ENCODE data around the gene MS4A14.

MS4A14 gene

GRCh38 chr11:60371386-60371785 is 24.9 kb upstream of the MS4A14 start:
- Mint-ChIP-seq H3K27me3 (peaks cover 46 to 51% of the 10 kb centered on the region in 2 donors), H3K27ac (no peak overlapping the region), H3K4me3 (no peak overlapping the region), H3K9me3 (no peaks in the 10 kb centered on the region), H3K4me1 (ENCODE audit: low read depth in 2 of 2) (no peaks in the 10 kb centered on the region), H3K36me3 (ENCODE audit: insufficient read depth) (no peaks in the 10 kb centered on the region)
- no peak for ATAC-seq (replicated peaks)
- DNase-seq = no peak

DNA sequence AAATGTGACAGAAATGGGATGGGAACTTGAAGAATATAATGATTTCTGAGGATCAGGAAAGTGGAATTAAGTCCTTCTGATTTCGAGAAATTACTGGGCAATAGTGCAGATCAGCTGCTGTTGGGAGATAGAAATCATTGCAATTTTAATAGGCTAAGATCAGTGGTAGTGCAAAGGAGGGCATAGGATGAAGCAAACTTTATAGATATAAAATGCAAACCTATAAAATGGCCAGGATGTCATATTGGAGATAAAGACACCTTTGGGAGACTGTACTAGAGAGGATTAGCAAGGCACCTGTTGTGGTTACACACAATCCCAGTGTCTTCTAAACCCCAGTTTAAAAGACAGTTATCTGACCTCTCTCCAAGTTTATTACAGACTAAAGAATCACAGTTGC is 24.4 kb upstream of the MS4A14 start:
- no peak for ATAC-seq (replicated peaks)
- Mint-ChIP-seq H3K4me1 (ENCODE audit: low read depth in 2 of 2) (no peaks in the 10 kb centered on the region), H3K4me3 (no peak overlapping the region), H3K36me3 (ENCODE audit: insufficient read depth) (no peaks in the 10 kb centered on the region), H3K27ac (no peak overlapping the region), H3K27me3 (peaks cover 46 to 51% of the 10 kb centered on the region in 2 donors), H3K9me3 (no peaks in the 10 kb centered on the region)
- DNase-seq = no peak

- no peak for ATAC-seq (replicated peaks)
These were observed 23.5 kb upstream of the MS4A14 start for GRCh38 chr11:60372767-60373166.

DNA sequence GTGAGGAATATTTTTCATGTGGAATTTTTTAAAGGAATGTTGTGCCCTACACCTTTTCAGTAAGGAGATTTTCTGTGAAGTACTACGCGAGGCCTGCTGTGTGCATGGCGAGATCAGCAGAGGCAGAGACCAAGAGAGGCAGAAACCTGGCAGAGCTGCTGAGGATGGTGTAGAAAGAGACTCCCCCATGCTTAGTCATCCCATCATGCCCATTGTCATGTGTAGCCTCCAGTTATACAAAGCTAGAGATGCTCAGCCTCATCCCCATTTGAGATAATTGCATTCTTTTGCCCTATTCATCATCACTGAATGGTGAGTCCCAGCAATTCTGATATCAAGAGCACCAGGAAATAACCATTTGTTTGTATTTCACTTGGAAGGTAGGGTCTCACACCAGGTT is 20.9 kb upstream of the MS4A14 start:
- no peaks in the 10 kb centered on the region for H3K36me3 Mint-ChIP-seq (ENCODE audit: insufficient read depth)
- peaks cover 27 to 58% of the 10 kb centered on the region in 2 donors for H3K27me3 Mint-ChIP-seq
- DNase-seq (no peak), ATAC-seq (replicated peaks) (no peak)
- H3K27ac Mint-ChIP-seq = no peak overlapping the region
- no peaks in the 10 kb centered on the region for H3K9me3 Mint-ChIP-seq
- H3K4me3 Mint-ChIP-seq = no peak overlapping the region
- no peaks in the 10 kb centered on the region for H3K4me1 Mint-ChIP-seq (ENCODE audit: low read depth in 2 of 2)

More at GRCh38 chr11:60372767-60373166, 23.5 kb upstream of the MS4A14 start:
- Mint-ChIP-seq H3K9me3 (no peaks in the 10 kb centered on the region), H3K27me3 (peaks cover 43 to 51% of the 10 kb centered on the region in 2 donors), H3K36me3 (ENCODE audit: insufficient read depth) (no peaks in the 10 kb centered on the region), H3K4me3 (no peak overlapping the region), H3K4me1 (ENCODE audit: low read depth in 2 of 2) (no peaks in the 10 kb centered on the region), H3K27ac (no peak overlapping the region)
- no peak for DNase-seq

GRCh38 chr11:60376601-60377000 is 19.7 kb upstream of the MS4A14 start:
- Mint-ChIP-seq H3K27ac (peak overlapping the region in 1 of 2 donors; percentile 23), H3K4me1 (ENCODE audit: low read depth in 2 of 2) (no peaks in the 10 kb centered on the region), H3K36me3 (ENCODE audit: insufficient read depth) (no peaks in the 10 kb centered on the region), H3K27me3 (peaks cover 15 to 53% of the 10 kb centered on the region in 2 donors), H3K4me3 (no peak overlapping the region), H3K9me3 (no peaks in the 10 kb centered on the region)
- ATAC-seq (replicated peaks) (no peak), DNase-seq (no peak)

- peak; percentile 57 for ATAC-seq (replicated peaks)
- Mint-ChIP-seq H3K9me3 (no peaks in the 10 kb centered on the region), H3K27ac (peak overlapping the region in 1 of 2 donors; percentile 23), H3K4me3 (no peak overlapping the region), H3K27me3 (peaks cover 6 to 45% of the 10 kb centered on the region in 2 donors), H3K36me3 (ENCODE audit: insufficient read depth) (no peaks in the 10 kb centered on the region), H3K4me1 (ENCODE audit: low read depth in 2 of 2) (no peaks in the 10 kb centered on the region)
- DNase-seq = no peak
These were observed 18.7 kb upstream of the MS4A14 start for GRCh38 chr11:60377401-60378136.

GRCh38 chr11:60378354-60378753 is 17.9 kb upstream of the MS4A14 start, which contains the start of gene MS4A7:
MS4A7 (plus strand) TSS chr11:60378532; CDS start chr11:60383142, 4,610 bp downstream.
- Mint-ChIP-seq H3K36me3 (ENCODE audit: insufficient read depth) (no peaks in the 10 kb centered on the region), H3K9me3 (no peaks in the 10 kb centered on the region), H3K4me3 (no peak within 1 kb of the TSS), H3K27ac (peak within 1 kb of the TSS in 1 of 2 donors; percentile 23), H3K27me3 (peaks cover 6 to 42% of the 10 kb centered on the region in 2 donors), H3K4me1 (ENCODE audit: low read depth in 2 of 2) (no peaks in the 10 kb centered on the region)
- no peak for DNase-seq
- peak; percentile 47 for ATAC-seq (replicated peaks)

DNA sequence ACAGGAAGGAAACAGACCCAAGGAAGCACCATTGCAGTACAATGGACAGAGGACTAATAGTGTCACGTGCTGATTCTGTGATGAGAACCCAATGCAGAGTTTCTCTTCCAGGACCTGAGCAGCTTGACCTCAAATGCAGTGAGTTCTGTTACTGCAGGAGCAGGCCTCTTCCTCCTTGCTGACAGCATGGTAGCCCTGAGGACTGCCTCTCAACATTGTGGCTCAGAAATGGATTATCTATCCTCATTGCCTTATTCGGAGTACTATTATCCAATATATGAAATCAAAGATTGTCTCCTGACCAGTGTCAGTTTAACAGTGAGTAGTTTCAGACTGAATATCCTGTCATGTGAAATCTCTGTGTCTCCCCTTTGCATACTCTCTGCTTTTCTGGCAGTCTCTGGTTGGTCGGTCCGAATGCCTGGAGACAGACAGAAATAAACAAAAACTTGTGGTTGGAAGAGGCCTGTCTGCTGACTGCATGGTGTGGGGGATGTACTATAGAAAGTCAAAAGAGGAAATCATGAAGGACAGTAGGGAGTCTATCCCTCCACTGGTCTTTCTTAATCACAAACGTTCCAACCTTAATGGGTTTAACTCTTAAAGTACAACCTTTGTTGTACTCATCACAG is 6.9 kb upstream of the MS4A14 start:
- no peaks in the 10 kb centered on the region for H3K4me1 Mint-ChIP-seq (ENCODE audit: low read depth in 2 of 2)
- no peaks in the 10 kb centered on the region for H3K9me3 Mint-ChIP-seq
- H3K4me3 Mint-ChIP-seq = no peak overlapping the region
- peaks cover 0 to 21% of the 10 kb centered on the region in 2 donors for H3K27me3 Mint-ChIP-seq
- no peak for DNase-seq
- no peak overlapping the region for H3K27ac Mint-ChIP-seq
- no peaks in the 10 kb centered on the region for H3K36me3 Mint-ChIP-seq (ENCODE audit: insufficient read depth)
- ATAC-seq (replicated peaks) = peak; percentile 61

- Mint-ChIP-seq H3K27me3 (peaks cover 0 to 19% of the 10 kb centered on the region in 2 donors), H3K4me3 (no peak overlapping the region), H3K9me3 (no peaks in the 10 kb centered on the region), H3K4me1 (ENCODE audit: low read depth in 2 of 2) (no peaks in the 10 kb centered on the region), H3K27ac (no peak overlapping the region), H3K36me3 (ENCODE audit: insufficient read depth) (no peaks in the 10 kb centered on the region)
- ATAC-seq (replicated peaks) (no peak), DNase-seq (no peak)
These were observed 5.8 kb upstream of the MS4A14 start for GRCh38 chr11:60390419-60390818.

GRCh38 chr11:60392361-60392760 is 3.9 kb upstream of the MS4A14 start:
- H3K9me3 Mint-ChIP-seq = no peaks in the 10 kb centered on the region
- ATAC-seq (replicated peaks) (no peak), DNase-seq (no peak)
- no peaks in the 10 kb centered on the region for H3K4me1 Mint-ChIP-seq (ENCODE audit: low read depth in 2 of 2)
- peaks cover 13 to 23% of the 10 kb centered on the region in 2 donors for H3K27me3 Mint-ChIP-seq
- no peak overlapping the region for H3K4me3 Mint-ChIP-seq
- no peak overlapping the region for H3K27ac Mint-ChIP-seq
- H3K36me3 Mint-ChIP-seq (ENCODE audit: insufficient read depth) = no peaks in the 10 kb centered on the region

- Mint-ChIP-seq H3K27ac (no peak overlapping the region), H3K4me1 (ENCODE audit: low read depth in 2 of 2) (no peaks in the 10 kb centered on the region), H3K4me3 (no peak overlapping the region), H3K9me3 (no peaks in the 10 kb centered on the region), H3K27me3 (peaks cover 19 to 30% of the 10 kb centered on the region in 2 donors), H3K36me3 (ENCODE audit: insufficient read depth) (no peaks in the 10 kb centered on the region)
- ATAC-seq (replicated peaks) = no peak
- no peak for DNase-seq
These were observed 3.2 kb upstream of the MS4A14 start for GRCh38 chr11:60393016-60393415.

- H3K4me3 Mint-ChIP-seq = no peak overlapping the region
- no peaks in the 10 kb centered on the region for H3K4me1 Mint-ChIP-seq (ENCODE audit: low read depth in 2 of 2)
- no peaks in the 10 kb centered on the region for H3K9me3 Mint-ChIP-seq
- no peak for DNase-seq
- peaks cover 3% of the 10 kb centered on the region for H3K36me3 Mint-ChIP-seq (ENCODE audit: insufficient read depth)
- no peak for ATAC-seq (replicated peaks)
- H3K27ac Mint-ChIP-seq = no peak overlapping the region
- peaks cover 31 to 32% of the 10 kb centered on the region in 2 donors for H3K27me3 Mint-ChIP-seq
These were observed 1.4 kb upstream of the MS4A14 start for GRCh38 chr11:60394666-60395380.

DNA sequence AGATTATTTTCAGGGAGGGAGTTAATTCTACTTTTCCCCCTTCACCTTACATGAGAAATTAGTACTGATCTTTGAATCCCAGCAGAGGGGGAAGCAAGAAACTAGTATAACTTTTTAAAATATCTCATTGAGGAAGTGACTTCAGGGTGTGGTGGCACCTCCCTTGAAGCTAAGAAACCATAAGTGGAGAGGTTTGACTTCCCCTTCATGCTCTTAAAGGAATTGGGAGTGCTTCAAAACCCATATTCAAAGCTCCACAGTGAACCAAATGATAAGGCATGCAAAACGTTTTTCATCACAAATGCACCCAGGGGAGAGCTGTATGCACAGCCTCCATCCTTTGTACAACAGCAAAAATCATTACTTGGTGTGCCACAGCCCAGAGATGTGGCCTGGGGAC is 540 bp downstream of the MS4A14 start:
- H3K4me1 Mint-ChIP-seq (ENCODE audit: low read depth in 2 of 2) = no peaks in the 10 kb centered on the region
- H3K27me3 Mint-ChIP-seq = peaks cover 27 to 41% of the 10 kb centered on the region in 2 donors
- no peaks in the 10 kb centered on the region for H3K9me3 Mint-ChIP-seq
- no peak for DNase-seq
- no peak for ATAC-seq (replicated peaks)
- H3K4me3 Mint-ChIP-seq = no peak overlapping the region
- peaks cover 3% of the 10 kb centered on the region for H3K36me3 Mint-ChIP-seq (ENCODE audit: insufficient read depth)
- H3K27ac Mint-ChIP-seq = no peak overlapping the region

Measured in effector memory CD8-positive, alpha-beta T cell (primary cell).